Measurements from ENCODE around the gene RANBP10.

- TF ChIP-seq CTCF (IDR thresholded peaks at IDR 0.05) = no peak
- peak; percentile 85; the same call in 1 of the 2 replicates for TF ChIP-seq SIN3A (IDR thresholded peaks at IDR 0.05; ENCODE audit: borderline replicate concordance, insufficient read depth, low read depth, low read length)
- TF ChIP-seq POLR2AphosphoS5 (IDR thresholded peaks at IDR 0.05; ENCODE audit: low read depth, low read length) = peak; percentile 96
- no peak for TF ChIP-seq REST (IDR thresholded peaks at IDR 0.05; ENCODE audit: insufficient read depth in 1 of 2, low read depth in 2 of 2, low read length in 1 of 2)
These were observed 87.1 kb downstream of the RANBP10 start, which contains the start of gene GFOD2 for GRCh38 chr16:67719048-67719777.
